ENCODE results near the gene ATP8A2.

DNA sequence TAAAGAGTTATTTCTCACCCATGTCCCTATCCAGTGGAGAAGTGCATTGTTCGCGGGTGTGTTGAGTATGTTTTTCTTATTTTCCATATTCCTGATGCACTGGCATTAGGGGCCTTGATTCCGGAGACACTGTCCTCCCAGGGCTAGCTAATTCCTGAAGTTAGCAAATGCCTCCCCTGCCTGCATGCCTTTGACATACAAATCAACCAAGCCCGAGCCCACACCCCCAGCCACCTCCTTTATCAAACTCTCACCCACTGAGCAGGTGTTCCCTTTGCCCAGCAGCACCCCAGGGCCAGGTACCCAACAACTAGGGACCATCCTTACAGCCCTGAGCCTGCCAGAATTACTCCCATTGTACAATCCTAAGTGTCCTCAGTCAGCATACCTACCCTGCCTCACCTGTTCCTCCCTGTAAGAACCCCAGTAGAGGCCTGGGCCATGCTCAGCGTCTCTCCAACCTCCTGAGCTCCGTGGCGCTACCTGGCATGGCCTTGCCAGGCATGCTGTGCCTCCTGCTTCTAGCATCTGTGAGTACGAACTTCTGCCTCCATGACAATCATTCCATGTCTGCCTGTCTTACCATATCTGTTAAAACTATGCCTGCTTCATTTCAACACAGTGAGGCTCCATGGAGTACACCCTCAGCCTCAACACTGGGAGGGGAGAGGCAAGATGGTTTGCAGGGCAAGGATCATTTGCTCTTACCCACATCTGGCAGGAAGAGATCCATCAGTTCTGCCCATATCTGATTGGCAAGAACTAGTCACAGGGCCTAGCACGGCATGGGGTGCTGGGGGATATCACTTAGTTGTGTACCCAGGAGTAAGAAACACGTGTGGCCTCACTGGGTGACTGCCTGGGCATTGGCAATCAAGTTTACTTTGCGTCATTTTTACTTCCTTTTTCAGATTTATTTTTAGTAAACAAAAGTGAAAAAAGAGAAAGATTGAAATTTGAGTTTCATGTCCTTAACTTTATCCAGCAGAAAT, 476.2 kb downstream of the ATP8A2 start:
- no peak for TF ChIP-seq POLR2A (IDR thresholded peaks at IDR 0.05; ENCODE audit: low read depth)
- TF ChIP-seq POLR2AphosphoS5 (IDR thresholded peaks at IDR 0.05), result no peak
- TF ChIP-seq EP300 (IDR thresholded peaks at IDR 0.05), result no peak
- TF ChIP-seq, protein P1, sequence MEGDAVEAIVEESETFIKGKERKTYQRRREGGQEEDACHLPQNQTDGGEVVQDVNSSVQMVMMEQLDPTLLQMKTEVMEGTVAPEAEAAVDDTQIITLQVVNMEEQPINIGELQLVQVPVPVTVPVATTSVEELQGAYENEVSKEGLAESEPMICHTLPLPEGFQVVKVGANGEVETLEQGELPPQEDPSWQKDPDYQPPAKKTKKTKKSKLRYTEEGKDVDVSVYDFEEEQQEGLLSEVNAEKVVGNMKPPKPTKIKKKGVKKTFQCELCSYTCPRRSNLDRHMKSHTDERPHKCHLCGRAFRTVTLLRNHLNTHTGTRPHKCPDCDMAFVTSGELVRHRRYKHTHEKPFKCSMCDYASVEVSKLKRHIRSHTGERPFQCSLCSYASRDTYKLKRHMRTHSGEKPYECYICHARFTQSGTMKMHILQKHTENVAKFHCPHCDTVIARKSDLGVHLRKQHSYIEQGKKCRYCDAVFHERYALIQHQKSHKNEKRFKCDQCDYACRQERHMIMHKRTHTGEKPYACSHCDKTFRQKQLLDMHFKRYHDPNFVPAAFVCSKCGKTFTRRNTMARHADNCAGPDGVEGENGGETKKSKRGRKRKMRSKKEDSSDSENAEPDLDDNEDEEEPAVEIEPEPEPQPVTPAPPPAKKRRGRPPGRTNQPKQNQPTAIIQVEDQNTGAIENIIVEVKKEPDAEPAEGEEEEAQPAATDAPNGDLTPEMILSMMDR (IDR thresholded peaks at IDR 0.05), result no peak
